Smooth muscle cell (in vitro differentiated cells): Measurements from ENCODE around the gene CIAO3. TPM values are rescaled to one million over a fixed set of nuclear protein-coding genes. Genes with fewer than 3 reads are reported as not detected.

Experiments
- DNase-seq: peaks from one replicate; lab custom pipeline; 2025; ENCODE audit not compliant: unreplicated experiment; lab: John Stamatoyannopoulos, UW
- H2AFZ ChIP-seq: fragments of 200-600 bp; sonication (generic); 2 replicates; pipeline ENCODE4 v1.6.0; 2016; ENCODE audit warnings: antibody characterized with exemption, low read depth, mild to moderate bottlenecking
- H3F3A ChIP-seq: fragments of 200-600 bp; sonication (generic); 2 replicates; pipeline ENCODE4 v1.6.0; 2017; ENCODE audit warnings: antibody characterized with exemption, low read depth
- H3K27ac ChIP-seq: fragments of 200-600 bp; sonication (generic); 2 replicates; pipeline ENCODE4 v1.5.1; 2016; ENCODE audit warnings: low read depth, mild to moderate bottlenecking
- H3K27me3 ChIP-seq: fragments of 200-600 bp; sonication (generic); 2 replicates; pipeline ENCODE4 v1.6.1; 2016; ENCODE audit warnings: low read depth, mild to moderate bottlenecking
- H3K36me3 ChIP-seq: fragments of 200-600 bp; sonication (generic); 2 replicates; pipeline ENCODE4 v1.5.1; 2016; ENCODE audit warnings: low read depth
- H3K4me1 ChIP-seq: fragments of 200-600 bp; sonication (generic); 2 replicates; pipeline ENCODE4 v1.5.1; 2016; ENCODE audit warnings: low read depth
- H3K4me2 ChIP-seq: fragments of 200-600 bp; sonication (generic); 2 replicates; pipeline ENCODE4 v1.6.0; 2016; ENCODE audit warnings: mild to moderate bottlenecking
- H3K4me3 ChIP-seq: fragments of 200-600 bp; sonication (generic); 2 replicates; pipeline ENCODE4 v1.5.1; 2016; ENCODE audit warnings: mild to moderate bottlenecking
- H3K79me2 ChIP-seq: fragments of 200-600 bp; sonication (generic); 2 replicates; pipeline ENCODE4 v1.6.0; 2016; ENCODE audit warnings: low read depth, mild to moderate bottlenecking
- H3K9ac ChIP-seq: fragments of 200-600 bp; sonication (generic); 2 replicates; pipeline ENCODE4 v1.6.0; 2016; ENCODE audit warnings: low read depth
- H3K9me3 ChIP-seq: fragments of 200-600 bp; sonication (generic); replicated peaks from 2 replicates; pipeline ENCODE4 v1.5.1; 2016; ENCODE audit warnings: low read depth
- H4K20me1 ChIP-seq: fragments of 200-600 bp; sonication (generic); 2 replicates; pipeline ENCODE4 v1.6.0; 2016; ENCODE audit warnings: low read depth
- WGBS: methylation state at CpG from one replicate; pipeline ENCODE4 v1.1.7; 2016; ENCODE audit warnings: low lambda C conversion rate; 5-methylcytosine and 5-hydroxymethylcytosine counted together
- polyA plus RNA-seq: library from polyadenylated mRNA; unstranded; fragments of >200 nt; fragmentation: Nextera tagmentation; extraction: Ambion mirVana; gene quantifications from 2 replicates; pipeline ENCODE4 v1.2.1, GENCODE V29; 2016
- total RNA-seq: library from RNA; depleted of rRNA; stranded (reverse); fragments of >200 nt; gene quantifications from 2 replicates; pipeline ENCODE4 v1.2.3, GENCODE V29; 2014
- TF ChIP-seq, protein P1 (sequence below): fragments of 200-600 bp; sonication (generic); IDR thresholded peaks from 2 replicates; pipeline ENCODE4 v1.5.1; 2017; ENCODE audit warnings: borderline replicate concordance, mild to moderate bottlenecking, antibody characterized with exemption; ENCODE audit not compliant: insufficient read depth, poor library complexity, severe bottlenecking

CIAO3 gene
- total and polyA plus RNA-seq, 2 experiments from 2014 or later, result 19.7 to 39.6 TPM

DNA sequence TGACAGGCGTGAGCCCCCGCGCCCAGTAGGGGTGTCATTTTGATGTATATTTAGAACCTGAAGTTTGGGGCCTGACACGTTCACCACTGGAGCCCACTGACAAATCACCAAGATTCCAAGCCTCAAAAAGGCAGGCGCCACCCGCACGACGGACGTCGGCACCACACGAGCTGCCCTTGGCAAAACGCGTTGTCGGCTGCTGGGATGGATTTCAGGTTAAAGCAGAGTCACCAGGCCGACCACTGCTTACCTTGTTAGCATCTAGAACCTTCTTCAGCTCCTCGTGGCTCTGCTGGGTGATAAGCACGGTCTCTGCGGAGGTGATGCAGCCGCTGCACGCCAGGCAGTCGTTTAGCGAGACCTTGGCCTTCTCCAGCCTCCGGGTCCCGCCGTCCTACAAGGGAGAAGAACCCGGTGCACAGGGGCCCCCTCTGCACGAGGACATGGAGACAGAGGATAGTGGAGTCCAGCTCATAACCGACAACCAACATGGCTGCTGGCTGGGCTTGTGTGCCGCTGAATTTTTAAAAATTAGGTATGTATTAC, 3.8 kb downstream of the CIAO3 start:
- DNase-seq, result no peak
- no peaks in the 10 kb centered on the region for H3K79me2 ChIP-seq
- H3K4me2 ChIP-seq, result no peak overlapping the region
- no peak overlapping the region for H3K27ac ChIP-seq
- no peak overlapping the region for H3K9ac ChIP-seq
- H3K27me3 ChIP-seq, result no peaks in the 10 kb centered on the region
- TF ChIP-seq, protein P1, sequence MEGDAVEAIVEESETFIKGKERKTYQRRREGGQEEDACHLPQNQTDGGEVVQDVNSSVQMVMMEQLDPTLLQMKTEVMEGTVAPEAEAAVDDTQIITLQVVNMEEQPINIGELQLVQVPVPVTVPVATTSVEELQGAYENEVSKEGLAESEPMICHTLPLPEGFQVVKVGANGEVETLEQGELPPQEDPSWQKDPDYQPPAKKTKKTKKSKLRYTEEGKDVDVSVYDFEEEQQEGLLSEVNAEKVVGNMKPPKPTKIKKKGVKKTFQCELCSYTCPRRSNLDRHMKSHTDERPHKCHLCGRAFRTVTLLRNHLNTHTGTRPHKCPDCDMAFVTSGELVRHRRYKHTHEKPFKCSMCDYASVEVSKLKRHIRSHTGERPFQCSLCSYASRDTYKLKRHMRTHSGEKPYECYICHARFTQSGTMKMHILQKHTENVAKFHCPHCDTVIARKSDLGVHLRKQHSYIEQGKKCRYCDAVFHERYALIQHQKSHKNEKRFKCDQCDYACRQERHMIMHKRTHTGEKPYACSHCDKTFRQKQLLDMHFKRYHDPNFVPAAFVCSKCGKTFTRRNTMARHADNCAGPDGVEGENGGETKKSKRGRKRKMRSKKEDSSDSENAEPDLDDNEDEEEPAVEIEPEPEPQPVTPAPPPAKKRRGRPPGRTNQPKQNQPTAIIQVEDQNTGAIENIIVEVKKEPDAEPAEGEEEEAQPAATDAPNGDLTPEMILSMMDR, result no peak
- H3F3A ChIP-seq, result no peaks in the 10 kb centered on the region
- no peaks in the 10 kb centered on the region for H4K20me1 ChIP-seq
- H3K36me3 ChIP-seq, result no peaks in the 10 kb centered on the region
- WGBS, result 98% methylated on average over 29 of the region's 29 CpGs
- H3K4me3 ChIP-seq, result no peak overlapping the region
- H3K4me1 ChIP-seq, result peaks cover 5% of the 10 kb centered on the region
- no peak overlapping the region for H2AFZ ChIP-seq
- H3K9me3 ChIP-seq, result no peaks in the 10 kb centered on the region

DNA sequence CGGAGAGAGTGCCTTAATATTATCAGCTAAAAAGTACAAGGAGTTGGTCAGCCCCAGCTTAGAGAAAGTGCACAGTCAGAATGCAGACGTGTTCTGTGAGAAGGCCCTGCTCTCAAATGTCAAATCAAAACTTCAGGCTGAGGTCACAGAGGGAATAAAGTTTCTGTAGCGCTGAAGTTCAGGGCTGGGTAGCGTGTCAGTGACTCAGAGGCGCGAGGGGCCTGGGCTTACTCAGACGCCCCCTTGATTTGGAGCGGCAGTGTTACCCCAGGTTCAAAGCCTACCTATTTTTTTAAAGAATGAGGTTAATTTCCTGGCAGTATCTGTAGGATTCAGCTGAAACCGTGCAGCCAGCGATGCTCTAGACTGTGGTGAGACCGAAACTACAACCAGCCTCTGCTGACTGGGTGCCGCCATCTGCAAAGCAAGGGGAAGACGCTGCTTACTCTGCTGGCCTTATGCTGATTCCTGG, 4.8 kb downstream of the CIAO3 start:
- Histone ChIP-seq H3K79me2 (no peaks in the 10 kb centered on the region), H3F3A (no peaks in the 10 kb centered on the region), H2AFZ (no peak overlapping the region), H3K9me3 (no peaks in the 10 kb centered on the region), H4K20me1 (no peaks in the 10 kb centered on the region), H3K4me1 (peaks cover 5% of the 10 kb centered on the region), H3K4me3 (no peak overlapping the region), H3K27ac (no peak overlapping the region), H3K4me2 (no peak overlapping the region), H3K27me3 (no peaks in the 10 kb centered on the region), H3K36me3 (no peaks in the 10 kb centered on the region), H3K9ac (no peak overlapping the region)
- 95% methylated on average over 13 of the region's 13 CpGs for WGBS
- DNase-seq, result no peak
- TF ChIP-seq, protein P1, result no peak

DNA sequence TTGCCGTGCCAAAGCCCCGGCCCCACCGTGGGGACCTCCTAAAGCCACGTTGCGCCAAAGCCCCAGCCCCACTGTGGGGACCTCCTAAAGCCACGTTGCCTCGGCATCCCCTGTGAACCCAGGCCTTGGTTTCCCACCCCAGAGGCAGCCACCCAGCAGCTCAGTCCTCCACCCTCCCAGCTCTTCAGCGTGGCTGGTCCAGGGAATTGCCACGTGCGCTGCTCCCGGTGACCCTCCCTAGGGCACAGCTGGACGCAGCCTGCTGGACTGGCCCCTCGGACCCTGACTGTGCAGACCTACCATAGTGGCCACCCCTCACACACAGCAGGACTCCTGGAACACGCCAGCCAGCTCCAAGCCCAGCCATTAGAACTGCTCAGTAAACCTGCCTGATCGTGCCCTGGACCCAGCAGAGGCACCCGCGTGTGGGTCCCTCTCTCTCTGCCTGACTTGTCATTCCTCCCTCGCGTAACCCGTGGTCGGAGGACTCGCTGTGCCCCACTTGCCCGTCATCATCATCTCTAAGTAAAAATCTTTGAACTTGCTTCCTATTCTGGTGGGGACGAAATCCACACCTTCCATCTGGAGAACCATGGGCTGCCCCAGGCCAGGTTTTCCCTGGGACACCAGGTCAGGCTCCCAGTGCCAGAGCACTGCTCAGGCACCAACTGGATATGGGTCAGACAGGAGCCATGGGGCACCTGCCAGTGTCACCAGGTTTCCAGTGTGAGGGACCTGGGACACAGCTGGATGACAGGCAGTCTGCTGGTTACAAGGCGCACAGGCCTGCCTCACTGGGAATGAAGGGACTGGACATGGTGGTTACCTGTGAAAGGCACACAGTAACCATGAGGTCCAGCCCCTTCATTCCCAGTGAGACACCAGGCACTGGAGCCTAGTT, 5.6 kb downstream of the CIAO3 start:
- Histone ChIP-seq H3K79me2 (no peaks in the 10 kb centered on the region), H3K4me1 (peaks cover 4% of the 10 kb centered on the region), H3K4me3 (no peak overlapping the region), H2AFZ (no peak overlapping the region), H3F3A (no peaks in the 10 kb centered on the region), H3K4me2 (no peak overlapping the region), H3K9me3 (no peaks in the 10 kb centered on the region), H3K27ac (no peak overlapping the region), H3K9ac (no peak overlapping the region), H3K27me3 (no peaks in the 10 kb centered on the region), H3K36me3 (no peaks in the 10 kb centered on the region), H4K20me1 (no peaks in the 10 kb centered on the region)
- DNase-seq, result no peak
- TF ChIP-seq, protein P1, result no peak
- WGBS, result 96% methylated on average over 25 of the region's 25 CpGs
